Liver (tissue), 9 donors: ENCODE data around the gene BCKDK. TPM values are rescaled to one million over a fixed set of nuclear protein-coding genes. Genes with fewer than 3 reads are reported as not detected.

Experiments
- DNase-seq: peaks from one replicate; pipeline ENCODE4 v3.0.0-alpha.2; 2017; ENCODE audit warnings: low spot score
- H3K27ac ChIP-seq, 2 donors: one replicate each; pipeline ENCODE4 v1.7.0; 2013; ENCODE audit warnings: inconsistent platforms in 2 of 2, low read length in 2 of 2, control low read depth in 1 of 2, low read depth in 1 of 2, mild to moderate bottlenecking in 1 of 2
- H3K27me3 ChIP-seq, 4 donors: one replicate each; pipeline versions ENCODE4 v1.6.1 to v1.7.0; 2013; ENCODE audit warnings: low read length in 3 of 4, inconsistent platforms in 1 of 4, mild to moderate bottlenecking in 1 of 4, moderate library complexity in 1 of 4; ENCODE audit not compliant: control insufficient read depth in 4 of 4, insufficient read depth in 4 of 4
- H3K36me3 ChIP-seq, 4 donors: one replicate each; pipeline versions ENCODE4 v1.6.1 to v1.7.0; 2013; ENCODE audit warnings: low read length in 3 of 4, mild to moderate bottlenecking in 3 of 4, low read depth in 1 of 4, moderate library complexity in 1 of 4; ENCODE audit not compliant: control insufficient read depth in 4 of 4, insufficient read depth in 3 of 4
- H3K4me1 ChIP-seq, 4 donors: one replicate each; pipeline versions ENCODE4 v1.6.1 to v1.7.0; 2013; ENCODE audit warnings: low read length in 3 of 4, mild to moderate bottlenecking in 3 of 4, moderate library complexity in 1 of 4; ENCODE audit not compliant: control insufficient read depth in 4 of 4, insufficient read depth in 4 of 4
- H3K4me3 ChIP-seq, 3 donors: one replicate each; pipeline versions ENCODE4 v1.6.1 to v1.7.0; 2013; ENCODE audit warnings: low read length in 3 of 3, control low read depth in 1 of 3, low read depth in 1 of 3, mild to moderate bottlenecking in 1 of 3
- H3K9ac ChIP-seq, 2 donors: one replicate each; pipeline ENCODE4 v1.7.0; 2013; ENCODE audit warnings: low read length in 2 of 2, mild to moderate bottlenecking in 2 of 2, moderate library complexity in 2 of 2, control low read depth in 1 of 2, low read depth in 1 of 2
- H3K9me3 ChIP-seq, 4 donors: one replicate each; pipeline versions ENCODE4 v1.6.1 to v1.7.0; 2013; ENCODE audit warnings: low read length in 3 of 4; ENCODE audit not compliant: control insufficient read depth in 4 of 4
- EGR1 ChIP-seq, 2 donors: IDR thresholded peaks; 2 replicates each; pipeline ENCODE4 v1.6.1; 2016 to 2018; ENCODE audit warnings: antibody characterized with exemption in 2 of 2, low read depth in 2 of 2
- FOXA1 ChIP-seq: IDR thresholded peaks from 2 replicates; pipeline ENCODE4 v1.6.1; 2016; ENCODE audit warnings: antibody characterized with exemption
- HNF4A ChIP-seq, 2 donors: conservative IDR thresholded peaks; 2 replicates each; pipeline ENCODE4 v1.6.1; 2016; ENCODE audit warnings: antibody characterized with exemption in 2 of 2, mild to moderate bottlenecking in 2 of 2
- JUND ChIP-seq, 2 donors: IDR thresholded peaks; 2 replicates each; pipeline ENCODE4 v1.6.1; 2016; ENCODE audit warnings: antibody characterized with exemption in 2 of 2
- NR2F2 ChIP-seq: IDR thresholded peaks from 2 replicates; pipeline ENCODE4 v1.6.1; 2016; ENCODE audit warnings: antibody characterized with exemption
- RXRA ChIP-seq, 2 donors: IDR thresholded peaks; 2 replicates each; pipeline ENCODE4 v1.6.1; 2017 to 2018; ENCODE audit warnings: antibody characterized with exemption in 2 of 2, mild to moderate bottlenecking in 1 of 2
- TAF1 ChIP-seq: conservative IDR thresholded peaks from 2 replicates; pipeline ENCODE4 v1.6.1; 2016; ENCODE audit warnings: antibody characterized with exemption, mild to moderate bottlenecking
- WGBS: extraction: QIAGEN DNeasy Blood & Tissue Kit; methylation state at CpG from one replicate; pipeline ENCODE4 v1.1.7; 2013; 5-methylcytosine and 5-hydroxymethylcytosine counted together
- polyA plus RNA-seq, 2 donors: library from polyadenylated mRNA; stranded (reverse) in 1 of 2; unstranded in 1 of 2; fragments of 200-250 nt in 1 of 2; fragments of >200 nt in 1 of 2; fragmentation: Nextera tagmentation in 1 of 2; extraction: Ambion mirVana in 1 of 2; gene quantifications; one replicate each; pipeline versions ENCODE4 v1.2.1 to v1.2.3, GENCODE V29; 2013 to 2015
- total RNA-seq, 2 donors: library from RNA; depleted of rRNA; stranded (reverse); fragments of >200 nt; gene quantifications; one replicate each; pipeline ENCODE4 v1.2.3, GENCODE V29; 2014
- TF ChIP-seq, protein P1 (sequence below): IDR thresholded peaks from 2 replicates; pipeline ENCODE4 v1.6.1; 2016; ENCODE audit warnings: antibody characterized with exemption
- TF ChIP-seq, protein P2 (sequence below): IDR thresholded peaks from 2 replicates; pipeline ENCODE4 v1.6.1; 2016; ENCODE audit warnings: antibody characterized with exemption
- TF ChIP-seq, protein P3 (sequence below): fragments of 150-350 bp; IDR thresholded peaks from 2 replicates; pipeline ENCODE4 v1.5.1; 2017; ENCODE audit warnings: improper control_type of control experiment, low read depth, low read length; ENCODE audit not compliant: missing input control
- donor health status: healthy.
- donor health status: healthy.
- donor health status: healthy.
- donor health status: healthy.
- donor health status: healthy.

Gene BCKDK
- total and polyA plus RNA-seq, 4 donors, result 10.0 to 41.6 (median 34.9) TPM

DNA sequence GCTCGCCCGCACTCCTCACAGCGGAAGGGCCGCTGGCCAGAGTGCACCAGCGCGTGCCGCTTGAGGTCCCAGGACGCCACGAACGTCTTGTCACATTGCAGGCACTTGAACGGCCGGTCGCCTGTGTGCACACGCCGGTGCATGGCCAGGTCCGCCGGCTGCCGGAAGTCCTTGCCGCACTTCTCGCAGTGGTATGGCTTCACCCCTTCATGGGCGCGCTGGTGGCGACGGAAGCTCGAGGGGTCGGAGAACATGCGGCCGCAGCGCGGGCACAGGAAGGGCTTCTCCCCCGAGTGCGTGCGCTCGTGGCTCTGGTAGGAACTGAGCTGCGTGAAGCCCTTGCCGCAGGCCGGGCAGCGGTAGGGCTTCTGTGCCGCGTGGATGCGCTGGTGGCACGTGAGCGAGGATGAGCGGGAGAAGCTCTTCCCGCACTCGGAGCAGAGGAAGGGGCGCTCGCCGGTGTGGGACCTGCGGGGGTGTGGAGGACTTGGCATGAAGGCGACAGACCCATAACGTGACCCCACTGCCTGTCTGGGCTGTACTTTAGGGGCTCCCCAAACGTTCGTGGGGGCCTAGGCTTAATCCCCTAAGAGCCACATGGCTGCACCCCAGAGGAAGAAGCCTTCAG is 46.3 kb upstream of the BCKDK start (continued):
- TF ChIP-seq NR2F2, result no peak
- no peak for TF ChIP-seq JUND (IDR thresholded peaks at IDR 0.05)
- TF ChIP-seq EGR1 (IDR thresholded peaks at IDR 0.05; ENCODE audit: low read depth in 2 of 2), result no peak

DNA sequence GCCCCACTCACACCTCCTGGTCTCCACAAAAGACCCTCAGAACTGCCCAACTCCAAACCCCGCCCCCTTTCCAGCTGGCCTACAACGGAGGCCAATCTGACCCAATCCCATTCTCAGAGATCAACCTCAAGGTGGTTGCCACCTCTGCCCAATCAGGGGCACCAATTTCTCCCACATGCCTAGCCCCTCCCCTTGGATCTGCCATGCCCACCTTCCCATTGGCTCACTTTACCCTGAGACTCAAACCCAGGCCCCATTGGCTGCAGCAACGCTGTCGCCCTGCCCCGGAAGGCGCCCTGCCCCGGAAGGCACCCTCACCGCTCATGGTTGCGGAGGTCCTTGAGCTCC is 44.7 kb upstream of the BCKDK start:
- TF ChIP-seq FOXA1, result no peak

DNA sequence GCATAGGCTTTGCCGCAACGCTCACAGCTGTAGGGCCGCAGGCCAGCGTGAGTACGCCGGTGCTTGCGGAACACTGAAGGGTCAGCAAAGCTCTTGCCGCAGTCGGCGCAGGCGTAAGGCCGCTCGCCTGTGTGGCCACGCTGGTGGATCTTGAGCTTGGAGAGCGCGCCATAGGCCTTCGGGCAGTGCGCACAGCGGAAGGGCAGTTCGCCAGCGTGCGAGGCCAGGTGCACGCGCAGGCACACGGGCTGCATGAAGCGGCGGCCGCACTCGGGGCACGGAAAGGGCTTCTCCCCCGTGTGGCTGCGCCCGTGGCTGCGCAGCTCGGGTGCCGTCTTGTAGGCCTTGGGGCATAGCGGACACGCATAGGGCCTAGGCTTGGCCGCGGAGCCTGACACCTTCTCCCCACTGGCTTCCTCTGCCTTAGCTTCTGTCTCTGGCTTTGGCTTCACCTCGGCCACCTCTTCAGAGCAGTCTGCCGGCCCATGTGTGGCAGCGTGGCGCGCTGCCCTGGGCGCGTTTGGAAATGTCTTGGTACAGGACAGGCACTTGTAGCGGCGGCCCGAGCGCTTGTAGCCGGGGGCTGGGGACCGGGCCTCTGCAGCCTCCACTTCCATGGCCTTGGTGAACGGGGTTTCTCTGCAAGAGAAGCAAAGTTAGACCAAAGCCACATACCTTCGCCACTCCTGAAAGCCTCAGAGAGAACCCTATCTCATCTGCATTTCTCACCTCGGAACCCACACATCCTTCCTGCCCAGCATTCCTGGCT is 44.2 kb upstream of the BCKDK start:
- DNase-seq, result no peak
- H3K4me3 ChIP-seq, result no peak overlapping the region
- TF ChIP-seq, protein P1, sequence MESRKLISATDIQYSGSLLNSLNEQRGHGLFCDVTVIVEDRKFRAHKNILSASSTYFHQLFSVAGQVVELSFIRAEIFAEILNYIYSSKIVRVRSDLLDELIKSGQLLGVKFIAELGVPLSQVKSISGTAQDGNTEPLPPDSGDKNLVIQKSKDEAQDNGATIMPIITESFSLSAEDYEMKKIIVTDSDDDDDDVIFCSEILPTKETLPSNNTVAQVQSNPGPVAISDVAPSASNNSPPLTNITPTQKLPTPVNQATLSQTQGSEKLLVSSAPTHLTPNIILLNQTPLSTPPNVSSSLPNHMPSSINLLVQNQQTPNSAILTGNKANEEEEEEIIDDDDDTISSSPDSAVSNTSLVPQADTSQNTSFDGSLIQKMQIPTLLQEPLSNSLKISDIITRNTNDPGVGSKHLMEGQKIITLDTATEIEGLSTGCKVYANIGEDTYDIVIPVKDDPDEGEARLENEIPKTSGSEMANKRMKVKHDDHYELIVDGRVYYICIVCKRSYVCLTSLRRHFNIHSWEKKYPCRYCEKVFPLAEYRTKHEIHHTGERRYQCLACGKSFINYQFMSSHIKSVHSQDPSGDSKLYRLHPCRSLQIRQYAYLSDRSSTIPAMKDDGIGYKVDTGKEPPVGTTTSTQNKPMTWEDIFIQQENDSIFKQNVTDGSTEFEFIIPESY, result no peak
- TF ChIP-seq, protein P2, sequence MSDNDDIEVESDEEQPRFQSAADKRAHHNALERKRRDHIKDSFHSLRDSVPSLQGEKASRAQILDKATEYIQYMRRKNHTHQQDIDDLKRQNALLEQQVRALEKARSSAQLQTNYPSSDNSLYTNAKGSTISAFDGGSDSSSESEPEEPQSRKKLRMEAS, result no peak
- TF ChIP-seq TAF1, result no peak
- TF ChIP-seq JUND (IDR thresholded peaks at IDR 0.05), result no peak
- TF ChIP-seq FOXA1, result no peak
- no peak for TF ChIP-seq RXRA (IDR thresholded peaks at IDR 0.05)
- TF ChIP-seq, protein P3, sequence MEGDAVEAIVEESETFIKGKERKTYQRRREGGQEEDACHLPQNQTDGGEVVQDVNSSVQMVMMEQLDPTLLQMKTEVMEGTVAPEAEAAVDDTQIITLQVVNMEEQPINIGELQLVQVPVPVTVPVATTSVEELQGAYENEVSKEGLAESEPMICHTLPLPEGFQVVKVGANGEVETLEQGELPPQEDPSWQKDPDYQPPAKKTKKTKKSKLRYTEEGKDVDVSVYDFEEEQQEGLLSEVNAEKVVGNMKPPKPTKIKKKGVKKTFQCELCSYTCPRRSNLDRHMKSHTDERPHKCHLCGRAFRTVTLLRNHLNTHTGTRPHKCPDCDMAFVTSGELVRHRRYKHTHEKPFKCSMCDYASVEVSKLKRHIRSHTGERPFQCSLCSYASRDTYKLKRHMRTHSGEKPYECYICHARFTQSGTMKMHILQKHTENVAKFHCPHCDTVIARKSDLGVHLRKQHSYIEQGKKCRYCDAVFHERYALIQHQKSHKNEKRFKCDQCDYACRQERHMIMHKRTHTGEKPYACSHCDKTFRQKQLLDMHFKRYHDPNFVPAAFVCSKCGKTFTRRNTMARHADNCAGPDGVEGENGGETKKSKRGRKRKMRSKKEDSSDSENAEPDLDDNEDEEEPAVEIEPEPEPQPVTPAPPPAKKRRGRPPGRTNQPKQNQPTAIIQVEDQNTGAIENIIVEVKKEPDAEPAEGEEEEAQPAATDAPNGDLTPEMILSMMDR, result no peak
- no peak for TF ChIP-seq EGR1 (IDR thresholded peaks at IDR 0.05; ENCODE audit: low read depth in 2 of 2)
- TF ChIP-seq HNF4A (conservative IDR thresholded peaks at IDR 0.05), result no peak
- peaks cover 0 to 14% (median 7%) of the 10 kb centered on the region in 4 donors for H3K36me3 ChIP-seq
- 93% methylated on average over 56 of the region's 56 CpGs for WGBS
- H3K9ac ChIP-seq, result no peak overlapping the region
- no peak overlapping the region for H3K27ac ChIP-seq
- H3K9me3 ChIP-seq, result no peaks in the 10 kb centered on the region
- H3K27me3 ChIP-seq, result no peaks in the 10 kb centered on the region
- no peaks in the 10 kb centered on the region for H3K4me1 ChIP-seq

More for the DNA sequence above, 44.7 kb upstream of the BCKDK start:
- no peak for DNase-seq
- no peak overlapping the region for H3K4me3 ChIP-seq
- H3K4me1 ChIP-seq, result no peaks in the 10 kb centered on the region
- peaks cover 0 to 14% (median 7%) of the 10 kb centered on the region in 4 donors for H3K36me3 ChIP-seq
- no peak overlapping the region for H3K27ac ChIP-seq
- no peaks in the 10 kb centered on the region for H3K27me3 ChIP-seq
- no peaks in the 10 kb centered on the region for H3K9me3 ChIP-seq
- 94% methylated on average over 9 of the region's 9 CpGs for whole genome bisulfite sequencing
- H3K9ac ChIP-seq, result no peak overlapping the region
